Skeletal muscle satellite cell (primary cell): ENCODE results near the gene ADCY3.

Source experiments
- H3K27me3 ChIP-seq: 2 replicates; pipeline ENCODE4 v1.7.0; 2013; ENCODE audit warnings: low read length; ENCODE audit not compliant: control insufficient read depth, insufficient read depth
- H3K36me3 ChIP-seq: 2 replicates; pipeline ENCODE4 v1.7.0; 2013; ENCODE audit warnings: mild to moderate bottlenecking, control low read depth, low read length; ENCODE audit not compliant: insufficient read depth
- H3K4me1 ChIP-seq: 2 replicates; pipeline ENCODE4 v1.7.0; 2013; ENCODE audit warnings: low read length; ENCODE audit not compliant: control insufficient read depth, insufficient read depth
- H3K4me2 ChIP-seq: 2 replicates; pipeline ENCODE4 v1.7.0; 2013; ENCODE audit warnings: mild to moderate bottlenecking, low read length
- H3K4me3 ChIP-seq: 2 replicates; pipeline ENCODE4 v1.7.0; 2013; ENCODE audit warnings: low read length
- H3K9ac ChIP-seq: 2 replicates; pipeline ENCODE4 v1.7.0; 2013; ENCODE audit warnings: mild to moderate bottlenecking, low read depth, low read length, moderate library complexity
- H3K9me3 ChIP-seq: replicated peaks from 2 replicates; pipeline ENCODE4 v1.7.0; 2013; ENCODE audit warnings: mild to moderate bottlenecking, control low read depth, low read length

ADCY3 gene

GRCh38 chr2:24924732-24925131 lies 4.7 kb upstream of the ADCY3 start:
- H3K4me1 ChIP-seq = peaks cover 11% of the 10 kb centered on the region

GRCh38 chr2:24924266-24924665 lies 4.2 kb upstream of the ADCY3 start:
- no peak overlapping the region for H3K9ac ChIP-seq

More at GRCh38 chr2:24924732-24925131, 4.7 kb upstream of the ADCY3 start:
- no peak overlapping the region for H3K4me3 ChIP-seq
- H3K9ac ChIP-seq = no peak overlapping the region
- no peaks in the 10 kb centered on the region for H3K36me3 ChIP-seq
- H3K9me3 ChIP-seq = no peaks in the 10 kb centered on the region
- H3K27me3 ChIP-seq = no peaks in the 10 kb centered on the region
- H3K4me2 ChIP-seq = no peak overlapping the region

GRCh38 chr2:24923106-24923505 lies 3.1 kb upstream of the ADCY3 start:
- no peak overlapping the region for H3K4me2 ChIP-seq
- no peaks in the 10 kb centered on the region for H3K9me3 ChIP-seq
- no peaks in the 10 kb centered on the region for H3K36me3 ChIP-seq
- H3K4me1 ChIP-seq = peaks cover 25% of the 10 kb centered on the region
- no peaks in the 10 kb centered on the region for H3K27me3 ChIP-seq
- H3K9ac ChIP-seq = no peak overlapping the region
- no peak overlapping the region for H3K4me3 ChIP-seq

More at GRCh38 chr2:24924266-24924665, 4.2 kb upstream of the ADCY3 start:
- H3K4me2 ChIP-seq = no peak overlapping the region
- no peak overlapping the region for H3K4me3 ChIP-seq
- no peaks in the 10 kb centered on the region for H3K9me3 ChIP-seq
- H3K27me3 ChIP-seq = no peaks in the 10 kb centered on the region
- peaks cover 14% of the 10 kb centered on the region for H3K4me1 ChIP-seq
- no peaks in the 10 kb centered on the region for H3K36me3 ChIP-seq

- no peaks in the 10 kb centered on the region for H3K9me3 ChIP-seq
- H3K4me2 ChIP-seq = no peak overlapping the region
- H3K4me3 ChIP-seq = no peak overlapping the region
- no peaks in the 10 kb centered on the region for H3K36me3 ChIP-seq
- H3K4me1 ChIP-seq = peaks cover 30% of the 10 kb centered on the region
- H3K27me3 ChIP-seq = no peaks in the 10 kb centered on the region
- no peak overlapping the region for H3K9ac ChIP-seq
Measured at GRCh38 chr2:24922556-24922955, 2.5 kb upstream of the ADCY3 start.

- Histone ChIP-seq H3K36me3 (no peaks in the 10 kb centered on the region), H3K9me3 (no peaks in the 10 kb centered on the region), H3K4me2 (peak overlapping the region; percentile 91), H3K4me1 (peaks cover 35% of the 10 kb centered on the region), H3K9ac (peak overlapping the region; percentile 91), H3K4me3 (peak overlapping the region; percentile 83), H3K27me3 (no peaks in the 10 kb centered on the region)
Measured at GRCh38 chr2:24920809-24921441, 888 bp upstream of the ADCY3 start.

GRCh38 chr2:24919506-24920097 lies 435 bp downstream of the ADCY3 start:
- Histone ChIP-seq H3K36me3 (no peaks in the 10 kb centered on the region), H3K9me3 (no peaks in the 10 kb centered on the region), H3K4me2 (peak overlapping the region; percentile 96), H3K4me1 (peaks cover 35% of the 10 kb centered on the region), H3K4me3 (peak overlapping the region; percentile 83), H3K27me3 (no peaks in the 10 kb centered on the region), H3K9ac (peak overlapping the region; percentile 91)

- H3K4me3 ChIP-seq = peak overlapping the region; percentile 83
- peak overlapping the region; percentile 91 for H3K9ac ChIP-seq
- no peaks in the 10 kb centered on the region for H3K27me3 ChIP-seq
- H3K9me3 ChIP-seq = no peaks in the 10 kb centered on the region
- peaks cover 35% of the 10 kb centered on the region for H3K4me1 ChIP-seq
- H3K4me2 ChIP-seq = peak overlapping the region; percentile 96
- H3K36me3 ChIP-seq = no peaks in the 10 kb centered on the region
Measured at GRCh38 chr2:24919037-24919505, 966 bp downstream of the ADCY3 start.

GRCh38 chr2:24918326-24919036 lies 1.6 kb downstream of the ADCY3 start:
- Histone ChIP-seq H3K9ac (no peak overlapping the region), H3K4me3 (peak overlapping the region; percentile 83), H3K4me1 (peaks cover 35% of the 10 kb centered on the region), H3K36me3 (no peaks in the 10 kb centered on the region), H3K9me3 (no peaks in the 10 kb centered on the region), H3K27me3 (no peaks in the 10 kb centered on the region), H3K4me2 (peak overlapping the region; percentile 96)

GRCh38 chr2:24917731-24918325 lies 2.2 kb downstream of the ADCY3 start:
- Histone ChIP-seq H3K4me3 (no peak overlapping the region), H3K27me3 (no peaks in the 10 kb centered on the region), H3K36me3 (no peaks in the 10 kb centered on the region), H3K4me2 (peak overlapping the region; percentile 96), H3K4me1 (peaks cover 35% of the 10 kb centered on the region), H3K9ac (no peak overlapping the region), H3K9me3 (no peaks in the 10 kb centered on the region)

GRCh38 chr2:24917086-24917485 lies 3.0 kb downstream of the ADCY3 start:
- H3K36me3 ChIP-seq = no peaks in the 10 kb centered on the region
- no peak overlapping the region for H3K4me3 ChIP-seq
- peaks cover 35% of the 10 kb centered on the region for H3K4me1 ChIP-seq
- no peaks in the 10 kb centered on the region for H3K9me3 ChIP-seq
- H3K4me2 ChIP-seq = peak overlapping the region; percentile 96
- H3K9ac ChIP-seq = no peak overlapping the region
- H3K27me3 ChIP-seq = no peaks in the 10 kb centered on the region

- no peak overlapping the region for H3K4me2 ChIP-seq
- peaks cover 35% of the 10 kb centered on the region for H3K4me1 ChIP-seq
- H3K27me3 ChIP-seq = no peaks in the 10 kb centered on the region
- H3K36me3 ChIP-seq = peaks cover 2% of the 10 kb centered on the region
- H3K4me3 ChIP-seq = no peak overlapping the region
- no peaks in the 10 kb centered on the region for H3K9me3 ChIP-seq
- no peak overlapping the region for H3K9ac ChIP-seq
Measured at GRCh38 chr2:24915796-24916195, 4.2 kb downstream of the ADCY3 start.
